HG03575 (cell line): ENCODE data around the gene LGI1.

ENCODE experiments used
- ATAC-seq: cut with Tn5 transposase; IDR thresholded peaks from one replicate; pipeline ENCODE4 v1.9.1; 2021; ENCODE audit not compliant: unreplicated experiment, insufficient number of reproducible peaks, low FRiP score; ENCODE audit errors: extremely low read depth

Gene LGI1

GRCh38 chr10:93835770-93836169 is 78.0 kb downstream of the LGI1 start:
- ATAC-seq, result no peak

- ATAC-seq, result no peak
These were observed 80.1 kb downstream of the LGI1 start for GRCh38 chr10:93837822-93838221.

- ATAC-seq, result no peak
These were observed 80.5 kb downstream of the LGI1 start for GRCh38 chr10:93838278-93838677.

GRCh38 chr10:93841961-93842360 is 84.2 kb downstream of the LGI1 start:
- ATAC-seq, result no peak

GRCh38 chr10:93844979-93845626 is 87.4 kb downstream of the LGI1 start:
- ATAC-seq, result no peak
